Femur (tissue), 1 donor: ENCODE measurements around the gene PDIA4.
"Not testable (repeated sequence)": the region's sequence is repeated elsewhere in the genome, so short reads cannot be mapped to it uniquely, and the experiment has no call there.

Experiments
- DNase-seq: peaks from one replicate; pipeline ENCODE4 v3.0.0-alpha.2; 2017

PDIA4 gene

DNA sequence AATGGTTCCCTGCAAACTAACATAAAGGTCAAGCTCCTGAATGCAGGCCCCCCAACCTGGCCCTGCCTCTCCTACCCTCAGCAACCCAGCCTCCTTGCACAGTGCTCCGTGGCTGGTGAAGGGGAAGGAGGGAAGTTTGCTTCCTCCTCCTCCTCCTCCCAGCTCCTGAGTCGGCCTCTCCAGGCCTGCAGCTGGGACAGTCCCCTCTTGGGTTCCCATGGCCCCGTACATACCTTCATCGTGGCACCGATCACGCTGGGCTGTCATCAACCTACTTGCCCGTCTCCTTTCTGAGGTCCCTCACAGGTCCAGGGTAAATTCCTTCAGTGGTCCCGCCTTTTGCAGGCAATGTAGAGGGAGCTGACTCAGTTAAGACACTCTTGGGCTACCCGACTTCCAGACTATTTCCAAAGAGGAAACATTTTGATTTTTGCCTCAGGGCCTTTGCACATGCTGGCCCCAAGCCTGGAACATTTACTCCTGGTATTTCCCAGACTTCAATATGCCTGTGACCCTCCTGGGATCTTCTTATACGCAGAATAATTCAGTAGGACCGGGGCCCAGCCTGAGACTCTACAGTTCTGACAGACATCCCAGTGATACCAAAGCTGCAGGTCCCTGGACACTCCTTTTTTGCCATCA, 26.8 kb downstream of the PDIA4 start:
- no peak for DNase-seq

DNA sequence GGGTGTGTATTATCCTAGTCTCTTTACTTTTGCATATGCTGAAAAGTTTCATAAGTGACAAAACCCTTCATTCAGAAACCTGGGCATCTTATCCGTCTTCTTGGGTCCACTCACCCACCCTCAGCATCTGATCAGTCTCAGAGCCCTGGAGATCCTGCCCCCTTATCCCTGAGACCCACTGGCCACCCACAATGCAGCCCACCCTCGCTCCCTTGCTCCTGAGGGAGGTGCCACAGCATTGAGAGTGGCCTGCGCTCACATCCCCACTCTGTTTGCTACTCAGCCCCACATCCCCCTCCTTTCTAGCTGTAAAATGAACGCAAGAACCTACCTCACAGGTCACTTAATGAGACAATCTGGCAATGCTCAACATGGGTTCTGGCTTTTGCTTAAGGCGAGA, 27.3 kb downstream of the PDIA4 start:
- DNase-seq, result no peak

GRCh38 chr7:148999192-148999591, 29.1 kb downstream of the PDIA4 start:
- no peak for DNase-seq

GRCh38 chr7:148997497-148997896, 30.8 kb downstream of the PDIA4 start:
- no peak for DNase-seq

DNA sequence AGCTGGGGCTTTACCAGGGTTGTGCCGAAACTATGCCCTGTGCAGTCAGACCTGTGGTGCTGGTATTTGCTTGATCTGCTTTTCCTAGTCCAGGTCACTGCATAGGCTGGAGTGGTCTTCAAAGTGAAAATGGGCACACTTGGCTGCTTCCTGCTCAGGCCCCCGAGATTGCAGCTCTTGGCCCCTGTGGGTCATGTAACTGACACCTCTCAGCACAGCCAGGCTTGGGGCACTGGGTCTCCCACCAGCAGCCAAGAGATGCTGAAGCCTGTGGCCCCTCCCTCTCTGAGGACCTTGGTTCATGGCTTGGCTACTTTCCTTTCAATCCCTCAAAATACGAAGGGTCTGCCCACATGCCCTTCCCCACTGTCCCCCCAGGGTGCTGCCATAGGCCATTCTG, 33.7 kb downstream of the PDIA4 start:
- no peak for DNase-seq

DNA sequence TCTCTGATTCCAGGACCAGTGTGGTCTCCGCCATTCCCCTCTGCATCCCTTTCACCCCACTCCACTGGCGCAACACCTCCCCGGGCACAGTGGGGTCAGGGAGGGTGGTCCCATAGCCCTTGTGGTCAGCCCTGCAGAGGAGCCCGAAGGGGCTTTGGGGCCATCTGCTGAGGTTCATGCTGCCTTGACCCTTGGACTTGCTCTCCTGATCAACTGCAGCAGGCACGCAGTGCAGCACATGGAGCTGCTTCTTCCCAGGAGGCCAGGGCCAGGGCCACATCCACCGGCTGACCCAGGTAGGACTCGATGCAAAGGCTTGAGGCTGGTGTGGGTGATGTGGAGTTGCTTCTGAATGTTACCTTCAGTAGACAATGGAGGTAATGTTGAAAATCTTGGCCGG, 35.1 kb downstream of the PDIA4 start:
- no peak for DNase-seq

DNA sequence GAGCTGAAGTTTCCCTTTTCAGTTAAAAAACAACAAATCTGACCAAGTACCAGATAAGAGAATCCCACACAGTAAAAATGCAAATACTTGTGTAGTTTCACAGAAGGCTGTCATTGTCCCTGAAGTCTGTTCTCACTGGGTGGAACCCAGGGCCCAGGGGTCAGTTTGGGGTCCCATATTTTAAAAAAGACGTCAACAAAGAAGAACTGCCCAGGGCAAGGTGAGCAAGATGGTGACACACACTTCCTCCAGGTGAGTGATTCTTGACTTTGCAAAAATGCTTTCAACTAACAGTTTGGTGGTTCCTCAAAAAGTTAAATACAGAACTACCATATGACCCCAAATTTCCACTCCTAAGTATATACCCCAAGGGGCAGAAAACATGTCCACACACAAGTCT, 36.8 kb downstream of the PDIA4 start:
- DNase-seq, result no peak

GRCh38 chr7:148987751-148988512, 40.4 kb downstream of the PDIA4 start:
- no peak for DNase-seq

DNA sequence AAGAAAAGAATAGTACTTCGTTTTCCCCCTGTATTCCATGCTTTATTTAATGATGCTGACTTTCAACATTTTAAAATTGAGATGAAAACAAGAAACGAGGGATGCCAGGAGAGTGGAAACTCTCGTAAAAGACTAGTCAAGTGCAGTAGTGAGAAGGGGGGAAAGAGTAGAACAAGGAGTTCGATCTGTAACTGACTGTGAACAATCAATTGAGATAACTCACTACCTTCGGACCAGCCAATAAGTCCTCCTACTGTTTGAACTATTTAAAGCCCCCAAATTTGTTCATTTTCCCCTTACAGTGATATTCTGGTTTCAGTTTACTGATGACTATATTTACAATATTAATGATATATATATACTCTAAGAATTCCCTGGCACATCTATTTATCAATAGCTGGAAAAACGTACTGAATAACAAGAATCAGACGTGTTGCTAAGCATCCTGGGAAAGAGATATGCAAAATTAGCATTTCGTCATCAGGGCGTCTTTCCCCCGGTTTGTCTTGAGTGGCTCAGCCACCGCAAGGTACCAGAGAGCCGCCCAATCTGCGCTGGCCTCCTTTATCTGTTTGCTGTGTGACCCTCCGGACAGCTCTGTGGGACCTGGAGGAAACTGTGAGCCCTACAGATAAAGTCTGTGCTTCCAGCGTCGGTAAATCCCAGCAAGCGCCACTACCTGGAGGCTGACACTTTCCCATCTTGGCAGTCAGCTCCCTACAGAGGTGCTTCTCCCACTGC, 41.1 kb downstream of the PDIA4 start:
- peak; percentile 89 for DNase-seq

- no peak for DNase-seq
Measured at GRCh38 chr7:148986742-148987009, 41.6 kb downstream of the PDIA4 start.

GRCh38 chr7:148983200-148984146, 44.8 kb downstream of the PDIA4 start:
- peak; percentile 80 for DNase-seq

- peak; percentile 57 for DNase-seq
Measured at GRCh38 chr7:148982654-148983199, 45.6 kb downstream of the PDIA4 start.

GRCh38 chr7:148979827-148980226, 48.5 kb downstream of the PDIA4 start:
- DNase-seq, result no peak

DNA sequence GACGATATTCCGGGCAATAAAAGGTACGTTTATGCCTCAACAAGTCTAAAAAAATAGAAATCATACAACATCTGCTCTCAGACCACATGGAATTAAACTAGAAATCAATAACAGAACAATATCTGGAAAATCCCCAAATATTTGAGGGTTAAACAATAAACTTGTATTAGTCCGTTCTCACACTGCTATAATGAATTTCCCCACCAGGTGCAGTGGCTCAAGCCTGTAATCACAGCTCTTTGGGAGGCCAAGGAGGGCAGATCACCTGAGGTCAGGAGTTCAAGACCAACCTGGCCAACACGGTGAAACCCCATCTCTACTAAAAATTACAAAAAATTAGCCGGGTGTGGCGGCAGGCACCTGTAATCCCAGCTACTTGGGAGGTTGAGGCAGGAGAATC, 49.2 kb downstream of the PDIA4 start:
- DNase-seq, result not testable (repeated sequence)

- DNase-seq, result no peak
Measured at GRCh38 chr7:148978091-148978490, 50.2 kb downstream of the PDIA4 start.

GRCh38 chr7:148975896-148976295, 52.4 kb downstream of the PDIA4 start:
- DNase-seq, result no peak

DNA sequence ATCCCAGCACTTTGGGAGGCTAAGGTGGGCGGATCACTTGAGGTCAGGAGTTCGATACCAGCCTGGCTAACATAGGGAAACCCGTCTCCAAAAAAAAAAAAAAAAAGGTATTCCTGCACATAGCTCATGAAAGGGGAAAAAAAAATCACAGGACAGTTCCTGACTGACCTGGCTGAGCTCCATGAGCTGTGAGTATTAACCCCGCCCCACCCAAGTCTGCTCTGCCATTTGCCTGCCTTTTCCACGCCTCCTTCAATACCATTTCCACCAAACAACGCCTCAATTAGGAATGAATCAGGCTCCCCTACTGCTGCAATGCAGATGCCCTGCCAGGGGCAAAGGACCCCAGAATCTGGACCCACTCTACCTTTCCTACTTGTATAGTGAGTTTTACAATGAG, 55.0 kb downstream of the PDIA4 start:
- no peak for DNase-seq

DNA sequence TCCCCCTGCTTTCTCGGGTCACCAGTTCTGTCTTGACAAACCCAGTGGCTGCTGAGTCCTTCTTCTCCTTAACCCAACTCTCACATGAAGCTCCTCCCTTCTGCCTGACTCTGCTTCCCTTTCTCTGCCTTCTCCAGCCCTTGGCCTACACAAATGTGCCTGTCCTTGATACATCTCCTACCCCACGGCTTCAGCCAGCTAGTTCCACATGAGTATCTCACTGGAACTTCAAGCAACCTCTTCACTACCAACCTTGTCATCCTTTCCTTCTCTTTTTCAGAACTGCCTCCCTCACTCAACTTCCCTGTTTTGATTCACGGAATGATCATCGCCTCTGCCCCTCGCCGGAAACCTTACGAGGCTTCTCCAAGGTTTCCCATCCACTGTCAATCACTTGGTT, 55.9 kb downstream of the PDIA4 start:
- no peak for DNase-seq

GRCh38 chr7:148967602-148968001, 60.7 kb downstream of the PDIA4 start:
- peak; percentile 50 for DNase-seq

- DNase-seq, result no peak
Measured at GRCh38 chr7:148967032-148967372, 61.3 kb downstream of the PDIA4 start.

DNA sequence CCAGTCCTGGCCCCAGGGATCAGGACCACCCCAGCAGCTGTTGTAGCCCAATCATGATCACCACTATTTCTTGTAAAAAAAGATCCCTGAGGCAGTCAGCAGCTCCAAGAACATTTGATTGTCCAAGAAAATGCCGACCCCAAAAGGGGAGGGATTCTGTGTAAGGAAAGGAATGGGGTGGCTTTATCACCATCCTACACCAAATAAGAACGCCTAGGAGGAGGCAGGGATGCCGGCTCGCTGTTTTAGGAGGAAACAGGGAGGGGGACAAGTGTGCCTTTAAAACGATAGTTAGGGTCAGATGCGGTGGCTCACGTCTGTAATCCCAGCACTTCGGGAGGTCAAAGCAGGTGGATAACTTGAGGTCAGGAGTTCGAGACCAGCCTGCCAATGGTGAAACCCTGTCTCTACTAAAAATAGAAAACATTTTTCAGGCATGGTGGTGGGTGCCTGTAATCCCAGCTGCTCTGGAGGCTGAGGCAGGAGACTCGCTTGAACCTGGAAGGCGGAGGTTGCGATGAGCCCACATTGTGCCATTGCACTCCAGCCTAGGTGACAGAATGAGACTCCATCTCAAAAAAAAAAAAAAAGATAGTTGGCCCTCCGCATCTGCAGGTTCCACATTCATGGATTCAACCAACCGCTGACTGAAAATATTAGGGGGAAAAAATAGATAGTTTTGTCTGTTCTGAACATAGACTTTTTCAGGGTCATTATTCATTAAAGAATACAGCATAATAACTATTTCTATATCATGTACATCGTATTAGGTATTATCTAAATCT, 63.6 kb downstream of the PDIA4 start:
- DNase-seq, result no peak
